Measurements from ENCODE around the gene SHOC2. TPM values are rescaled to one million over a fixed set of nuclear protein-coding genes. Genes with fewer than 3 reads are reported as not detected.

The SHOC2 gene
- total RNA-seq, 1 donor from 2014 or later, result 30.1 TPM

DNA sequence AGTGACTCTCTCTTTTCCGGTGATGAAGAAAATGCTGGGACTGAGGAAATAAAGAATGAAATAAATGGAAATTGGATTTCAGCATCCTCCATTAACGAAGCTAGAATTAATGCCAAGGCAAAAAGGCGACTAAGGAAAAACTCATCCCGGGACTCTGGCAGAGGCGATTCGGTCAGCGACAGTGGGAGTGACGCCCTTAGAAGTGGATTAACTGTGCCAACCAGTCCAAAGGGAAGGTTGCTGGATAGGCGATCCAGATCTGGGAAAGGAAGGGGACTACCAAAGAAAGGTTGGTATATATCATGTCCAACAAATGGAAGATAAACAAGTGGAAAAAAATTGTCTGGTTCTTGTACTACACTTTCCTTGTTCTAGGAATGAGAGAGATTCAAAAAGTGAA lies 38.2 kb upstream of the SHOC2 start:
- TF ChIP-seq, protein P1, sequence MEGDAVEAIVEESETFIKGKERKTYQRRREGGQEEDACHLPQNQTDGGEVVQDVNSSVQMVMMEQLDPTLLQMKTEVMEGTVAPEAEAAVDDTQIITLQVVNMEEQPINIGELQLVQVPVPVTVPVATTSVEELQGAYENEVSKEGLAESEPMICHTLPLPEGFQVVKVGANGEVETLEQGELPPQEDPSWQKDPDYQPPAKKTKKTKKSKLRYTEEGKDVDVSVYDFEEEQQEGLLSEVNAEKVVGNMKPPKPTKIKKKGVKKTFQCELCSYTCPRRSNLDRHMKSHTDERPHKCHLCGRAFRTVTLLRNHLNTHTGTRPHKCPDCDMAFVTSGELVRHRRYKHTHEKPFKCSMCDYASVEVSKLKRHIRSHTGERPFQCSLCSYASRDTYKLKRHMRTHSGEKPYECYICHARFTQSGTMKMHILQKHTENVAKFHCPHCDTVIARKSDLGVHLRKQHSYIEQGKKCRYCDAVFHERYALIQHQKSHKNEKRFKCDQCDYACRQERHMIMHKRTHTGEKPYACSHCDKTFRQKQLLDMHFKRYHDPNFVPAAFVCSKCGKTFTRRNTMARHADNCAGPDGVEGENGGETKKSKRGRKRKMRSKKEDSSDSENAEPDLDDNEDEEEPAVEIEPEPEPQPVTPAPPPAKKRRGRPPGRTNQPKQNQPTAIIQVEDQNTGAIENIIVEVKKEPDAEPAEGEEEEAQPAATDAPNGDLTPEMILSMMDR (conservative IDR thresholded peaks at IDR 0.05), result no peak
- Mint-ChIP-seq H3K9me3 (no peaks in the 10 kb centered on the region), H3K4me3 (no peak overlapping the region), H3K27me3 (ENCODE audit: low read depth) (no peaks in the 10 kb centered on the region), H3K27ac (ENCODE audit: unreplicated experiment) (no peak overlapping the region), H3K4me1 (no peaks in the 10 kb centered on the region), H3K36me3 (ENCODE audit: low read depth) (no peaks in the 10 kb centered on the region)
- DNase-seq (ENCODE audit: low read depth, low spot score), result no peak

DNA sequence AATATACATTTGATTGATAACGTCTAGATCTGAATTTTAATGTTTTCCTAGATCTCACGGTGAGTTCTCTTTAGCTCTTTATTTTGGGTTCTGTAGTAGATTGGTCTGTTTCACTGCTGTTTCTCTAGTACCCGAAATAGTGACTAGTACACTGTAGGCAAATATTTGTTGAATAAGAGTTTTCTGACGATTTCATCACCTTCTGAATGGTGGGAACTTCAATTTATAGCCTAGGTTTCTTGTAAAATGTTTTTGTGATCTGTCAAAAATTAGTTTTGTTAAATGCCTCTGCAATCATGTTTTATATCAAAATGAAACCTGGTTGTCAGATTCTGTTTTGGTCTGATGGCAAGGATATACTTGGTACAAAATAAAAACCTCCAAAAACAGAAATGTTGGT lies 37.5 kb upstream of the SHOC2 start:
- TF ChIP-seq, protein P1 (conservative IDR thresholded peaks at IDR 0.05), result no peak
- Mint-ChIP-seq H3K4me3 (no peak overlapping the region), H3K9me3 (no peaks in the 10 kb centered on the region), H3K36me3 (ENCODE audit: low read depth) (no peaks in the 10 kb centered on the region), H3K4me1 (no peaks in the 10 kb centered on the region), H3K27ac (ENCODE audit: unreplicated experiment) (no peak overlapping the region), H3K27me3 (ENCODE audit: low read depth) (no peaks in the 10 kb centered on the region)
- no peak for DNase-seq (ENCODE audit: low read depth, low spot score)

DNA sequence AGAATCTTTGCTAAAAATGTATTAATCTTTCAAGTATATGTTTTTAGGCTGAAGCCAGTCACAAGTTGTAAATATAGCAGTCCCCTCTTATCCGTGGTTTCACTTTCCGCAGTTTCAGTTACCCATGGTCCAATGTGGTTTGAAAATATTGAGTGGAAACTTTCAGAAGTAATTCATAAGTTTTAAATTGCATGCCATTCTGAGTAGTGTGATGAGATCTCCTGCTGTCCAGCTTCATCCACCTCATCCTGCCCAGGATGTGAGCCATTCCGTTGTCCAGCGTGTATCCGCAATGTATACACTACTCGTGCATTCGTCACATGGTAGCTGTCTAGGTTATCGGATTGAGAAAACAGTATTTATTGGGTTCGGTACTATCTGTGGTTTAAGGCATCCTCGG lies 35.5 kb upstream of the SHOC2 start:
- Mint-ChIP-seq H3K9me3 (no peaks in the 10 kb centered on the region), H3K27ac (ENCODE audit: unreplicated experiment) (no peak overlapping the region), H3K36me3 (ENCODE audit: low read depth) (no peaks in the 10 kb centered on the region), H3K27me3 (ENCODE audit: low read depth) (no peaks in the 10 kb centered on the region), H3K4me1 (no peaks in the 10 kb centered on the region), H3K4me3 (no peak overlapping the region)
- no peak for DNase-seq (ENCODE audit: low read depth, low spot score)
- TF ChIP-seq, protein P1 (conservative IDR thresholded peaks at IDR 0.05), result no peak

DNA sequence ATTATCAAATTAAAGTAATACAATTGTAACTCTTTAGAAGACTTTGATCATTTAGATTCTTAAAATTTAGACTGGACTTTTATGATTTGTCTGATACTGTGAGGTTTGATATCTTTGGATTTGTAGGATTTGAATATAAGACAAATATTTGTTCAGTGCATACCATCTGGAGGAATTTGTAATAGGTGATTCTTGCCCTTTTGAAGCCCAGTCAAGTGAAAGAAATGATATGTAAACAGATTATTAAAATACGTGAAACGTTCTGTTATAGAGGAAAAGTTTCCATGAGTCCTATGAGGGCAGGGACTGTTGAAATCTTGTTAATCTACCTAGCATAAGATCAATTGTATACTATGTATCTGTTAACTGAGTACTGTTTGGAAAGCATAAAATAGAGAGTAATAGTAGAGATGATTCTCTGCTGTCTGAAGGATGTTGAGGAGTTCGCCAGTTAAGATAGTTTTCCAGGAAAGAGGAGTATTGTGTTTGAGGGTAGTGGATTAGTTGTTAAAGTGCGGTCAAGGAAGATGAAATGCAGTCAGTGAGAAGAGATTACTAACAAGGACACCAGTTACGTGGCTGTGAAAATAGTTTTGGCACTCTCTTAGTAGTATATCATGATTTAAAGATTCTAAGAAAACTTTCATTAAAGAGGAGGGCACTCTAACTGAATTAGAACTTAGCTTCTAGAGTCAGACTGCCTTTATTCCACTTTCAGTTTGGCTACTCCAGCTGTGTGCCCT lies 33.3 kb upstream of the SHOC2 start:
- TF ChIP-seq, protein P1 (conservative IDR thresholded peaks at IDR 0.05), result no peak
- Mint-ChIP-seq H3K4me3 (no peak overlapping the region), H3K27me3 (ENCODE audit: low read depth) (no peaks in the 10 kb centered on the region), H3K27ac (ENCODE audit: unreplicated experiment) (no peak overlapping the region), H3K36me3 (ENCODE audit: low read depth) (no peaks in the 10 kb centered on the region), H3K4me1 (no peaks in the 10 kb centered on the region), H3K9me3 (no peaks in the 10 kb centered on the region)
- no peak for DNase-seq (ENCODE audit: low read depth, low spot score)

DNA sequence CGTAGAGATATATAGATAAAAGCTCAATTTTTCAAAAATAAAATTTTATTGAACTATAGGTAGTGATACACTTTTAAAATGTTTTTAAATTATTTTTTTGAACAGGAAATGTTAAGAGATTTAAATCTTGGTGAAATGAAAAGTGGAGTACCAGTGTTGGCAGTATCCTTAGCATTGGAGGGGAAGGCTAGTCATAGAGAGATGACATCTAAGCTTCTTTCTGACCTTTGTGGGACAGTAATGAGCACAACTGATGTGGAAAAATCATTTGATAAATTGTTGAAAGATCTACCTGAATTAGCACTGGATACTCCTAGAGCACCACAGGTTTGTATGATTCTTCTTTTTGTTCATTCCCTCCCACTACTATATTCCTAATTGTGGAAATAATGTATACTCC lies 31.8 kb upstream of the SHOC2 start:
- H3K4me1 Mint-ChIP-seq, result no peaks in the 10 kb centered on the region
- no peaks in the 10 kb centered on the region for H3K36me3 Mint-ChIP-seq (ENCODE audit: low read depth)
- no peaks in the 10 kb centered on the region for H3K9me3 Mint-ChIP-seq
- H3K27ac Mint-ChIP-seq (ENCODE audit: unreplicated experiment), result no peak overlapping the region
- H3K27me3 Mint-ChIP-seq (ENCODE audit: low read depth), result no peaks in the 10 kb centered on the region
- DNase-seq (ENCODE audit: low read depth, low spot score), result no peak
- TF ChIP-seq, protein P1 (conservative IDR thresholded peaks at IDR 0.05), result no peak
- no peak overlapping the region for H3K4me3 Mint-ChIP-seq

Data from neural crest cell (in vitro differentiated cells).